ENCODE data around the gene KIF1A.
"Not testable (repeated sequence)": the region's sequence is repeated elsewhere in the genome, so short reads cannot be mapped to it uniquely, and the experiment has no call there.

Gene KIF1A

DNA sequence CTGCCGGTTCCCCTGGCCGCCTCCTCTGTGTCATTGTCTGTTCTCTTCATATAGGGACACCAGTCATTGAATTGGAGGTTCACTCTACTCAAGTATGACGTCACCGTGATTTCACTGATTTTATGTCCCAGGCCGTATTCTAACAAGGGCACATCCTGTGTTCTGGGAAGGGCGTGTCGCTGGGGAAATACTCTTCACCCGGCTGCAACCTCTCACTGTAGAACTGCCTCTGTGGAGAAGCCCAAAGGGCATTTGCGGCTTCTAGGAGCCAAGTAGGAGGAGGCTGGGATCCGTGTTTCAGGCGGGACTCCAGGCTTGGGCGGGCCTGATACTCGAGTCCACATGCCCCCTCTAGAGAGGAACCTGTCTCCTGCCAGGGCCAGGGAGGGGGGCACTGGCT, 123.5 kb downstream of the KIF1A start:
- not testable (repeated sequence) for DNase-seq

GRCh38 chr2:240695593-240695992, 124.4 kb downstream of the KIF1A start:
- DNase-seq: not testable (repeated sequence)

DNA sequence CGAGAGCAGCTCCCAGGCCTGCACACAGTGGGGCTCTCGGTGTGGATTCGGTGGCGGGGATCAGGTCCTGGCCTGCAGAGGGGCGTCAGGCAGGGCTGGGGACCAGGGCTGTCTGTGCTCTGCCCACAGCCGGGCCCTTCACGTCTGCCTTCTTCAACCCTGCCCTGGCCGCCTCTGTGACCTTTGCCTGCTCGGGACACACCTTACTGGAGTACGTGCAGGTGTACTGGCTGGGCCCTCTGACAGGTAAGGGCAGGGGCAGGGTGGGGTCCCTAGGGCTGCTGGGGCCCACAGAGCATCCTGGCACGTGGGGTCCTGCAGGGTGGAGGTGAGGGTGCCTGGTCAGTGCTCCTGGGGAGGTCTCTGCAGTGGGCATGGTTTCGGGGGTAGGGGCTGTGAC, 125.7 kb downstream of the KIF1A start:
- not testable (repeated sequence) for DNase-seq

DNA sequence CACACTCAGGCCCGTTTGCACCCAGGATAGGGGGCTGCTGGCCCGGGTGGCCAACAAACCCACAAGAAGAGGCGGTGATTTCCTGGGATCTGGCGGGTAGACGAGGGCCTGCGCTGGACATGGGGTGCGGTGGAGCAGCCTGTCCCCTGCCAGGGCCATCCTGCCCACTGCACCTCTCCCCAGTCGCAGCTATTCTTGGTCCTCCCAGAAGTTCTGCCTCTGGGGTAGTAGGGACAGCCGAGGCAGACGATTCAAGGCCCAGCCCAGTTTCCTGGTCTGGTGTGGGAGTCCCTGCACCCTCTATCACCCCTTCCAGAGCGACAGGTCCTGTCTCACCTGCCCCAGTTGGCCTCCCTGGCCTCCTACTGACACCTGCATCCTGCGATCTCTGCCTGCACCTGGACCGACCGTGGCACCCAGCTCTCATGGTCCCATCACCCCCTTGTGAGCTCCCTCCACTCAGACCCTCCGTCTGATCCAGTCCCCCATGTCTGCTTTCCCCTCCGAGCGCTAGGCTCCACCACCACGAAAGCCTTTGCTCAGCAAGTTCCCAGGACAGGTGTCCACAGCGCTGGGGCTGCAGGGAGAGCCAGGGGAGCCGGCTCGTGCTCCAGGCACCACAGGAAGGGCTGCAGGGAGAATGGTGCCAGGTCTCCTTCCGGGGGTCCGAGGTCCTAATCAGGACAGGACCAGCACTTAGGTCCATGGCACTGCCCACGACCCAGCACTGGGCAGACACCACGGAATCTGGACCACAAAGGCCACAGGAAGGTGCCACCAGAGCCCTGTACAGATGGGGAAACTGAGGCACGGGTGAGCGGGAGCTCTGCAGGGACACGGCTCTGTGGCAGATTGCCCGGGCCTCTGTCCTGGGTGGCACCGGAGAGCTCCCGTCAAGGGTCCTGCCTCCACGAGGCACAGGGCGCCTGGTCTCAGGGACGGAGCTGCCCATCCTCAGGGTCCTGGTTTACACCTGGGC, 127.1 kb downstream of the KIF1A start:
- DNase-seq: not testable (repeated sequence)

DNA sequence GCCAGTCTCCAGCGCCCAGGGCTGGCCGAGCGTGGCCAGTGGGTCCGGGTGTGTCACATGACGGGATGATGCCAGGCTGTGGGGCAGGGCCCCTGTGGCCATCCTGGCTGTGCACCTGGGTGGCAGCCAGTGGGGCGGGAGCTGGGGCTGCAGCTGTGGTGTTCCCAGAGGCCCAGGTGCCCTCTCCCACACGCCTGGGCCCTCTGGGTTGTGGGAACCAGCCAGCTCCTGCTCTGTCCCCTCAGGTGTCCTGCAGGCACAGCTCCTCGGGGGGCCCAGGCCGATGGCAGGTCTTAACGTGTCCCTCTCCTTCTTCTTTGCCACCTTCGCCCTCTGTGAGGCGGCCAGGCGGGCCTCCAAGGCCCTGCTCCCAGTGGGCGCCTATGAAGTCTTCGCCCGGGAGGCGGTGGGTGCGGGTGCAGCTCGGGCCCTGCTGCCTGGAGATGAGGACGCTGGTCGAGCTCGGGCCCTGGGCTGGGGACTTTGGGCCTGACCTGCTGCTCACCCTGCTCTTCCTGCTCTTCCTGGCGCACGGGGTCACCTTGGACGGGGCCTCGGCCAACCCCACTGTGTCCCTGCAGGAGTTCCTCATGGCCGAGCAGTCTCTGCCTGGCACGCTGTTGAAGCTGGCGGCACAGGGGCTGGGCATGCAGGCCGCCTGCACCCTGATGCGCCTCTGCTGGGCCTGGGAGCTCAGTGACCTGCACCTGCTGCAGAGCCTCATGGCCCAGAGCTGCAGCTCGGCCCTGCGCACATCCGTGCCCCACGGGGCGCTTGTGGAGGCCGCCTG, 128.2 kb downstream of the KIF1A start, which contains the start of gene AQP12A:
AQP12A (plus strand) TSS at position 236 of the 790 bp plus-strand sequence; CDS start at position 284, 48 bp downstream.
- not testable (repeated sequence) for DNase-seq

- not testable (repeated sequence) for DNase-seq
Measured at GRCh38 chr2:240691075-240691427, 129.0 kb downstream of the KIF1A start.

DNA sequence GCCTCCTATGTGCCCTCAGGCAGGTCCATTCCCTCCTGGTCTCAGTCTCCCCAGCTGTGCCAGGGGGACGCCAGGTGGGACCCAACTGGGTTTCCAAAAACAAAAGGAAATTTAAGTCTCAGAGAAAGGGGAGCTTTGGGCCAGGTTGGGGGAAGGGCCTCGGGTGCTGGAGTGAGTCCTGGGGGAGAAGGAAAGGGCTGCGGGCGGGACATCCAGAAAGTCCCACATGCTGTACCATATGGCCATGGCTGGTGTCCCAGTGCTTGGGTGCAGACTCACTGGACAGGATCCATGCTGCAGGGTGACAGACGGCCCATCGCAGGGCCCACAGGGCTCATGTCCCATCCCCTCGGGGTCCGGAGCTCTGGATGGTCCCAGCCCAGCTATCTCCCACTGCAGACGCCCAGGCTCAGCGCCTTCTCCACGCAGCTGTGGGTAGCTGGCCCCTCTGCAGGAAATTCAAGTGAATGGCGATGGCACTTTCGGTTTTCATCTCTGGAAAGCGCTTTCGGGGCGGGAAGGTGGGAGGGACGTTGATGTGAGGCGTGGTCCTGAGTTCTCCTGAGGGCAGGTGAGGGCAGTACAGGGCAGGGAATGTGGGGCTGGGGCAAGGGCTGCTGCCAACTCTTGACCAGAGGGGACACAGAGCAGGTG, 129.5 kb downstream of the KIF1A start:
- DNase-seq: not testable (repeated sequence)

- no peak for DNase-seq
Measured at GRCh38 chr2:240689975-240690374, 130.0 kb downstream of the KIF1A start.

- no peak for DNase-seq
Measured at GRCh38 chr2:240688553-240688919, 131.5 kb downstream of the KIF1A start.

GRCh38 chr2:240687741-240688552, 132.1 kb downstream of the KIF1A start:
- no peak for DNase-seq

DNA sequence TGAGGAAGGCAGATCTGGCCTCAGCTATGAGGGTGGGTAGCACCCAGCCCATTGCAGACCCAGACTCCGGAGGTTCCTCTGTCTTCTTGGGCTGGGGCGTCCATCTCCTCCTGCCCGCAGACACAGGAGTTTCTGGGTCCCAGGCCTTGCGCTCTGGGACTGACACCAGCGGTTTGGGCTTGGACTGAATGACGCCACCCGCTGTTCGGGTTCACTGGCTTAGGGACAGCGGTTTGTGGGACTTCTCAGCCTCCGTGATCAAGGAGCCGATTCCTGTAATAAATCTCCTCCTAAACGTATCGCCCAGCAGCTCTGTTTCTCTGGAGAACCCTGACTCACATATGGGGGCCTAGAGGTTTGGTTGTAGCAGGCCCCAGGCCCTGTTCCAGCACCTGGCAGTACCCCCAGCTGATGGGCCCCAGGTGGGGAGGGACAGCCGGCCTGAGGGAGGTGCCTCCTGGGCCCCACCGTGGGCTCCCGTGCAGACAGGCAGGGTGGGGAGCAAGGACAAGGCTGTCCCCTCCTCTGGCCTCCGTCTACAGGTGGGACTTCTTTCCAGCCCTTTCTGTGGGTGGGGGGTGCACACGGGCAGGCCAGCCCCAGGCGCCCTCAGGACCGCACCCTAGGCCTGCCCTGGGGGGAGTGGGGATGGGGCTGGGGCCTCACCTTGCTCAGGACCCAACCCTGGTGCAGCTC, 132.8 kb downstream of the KIF1A start:
- DNase-seq: no peak

- DNase-seq: no peak
Measured at GRCh38 chr2:240686460-240686859, 133.6 kb downstream of the KIF1A start.

DNA sequence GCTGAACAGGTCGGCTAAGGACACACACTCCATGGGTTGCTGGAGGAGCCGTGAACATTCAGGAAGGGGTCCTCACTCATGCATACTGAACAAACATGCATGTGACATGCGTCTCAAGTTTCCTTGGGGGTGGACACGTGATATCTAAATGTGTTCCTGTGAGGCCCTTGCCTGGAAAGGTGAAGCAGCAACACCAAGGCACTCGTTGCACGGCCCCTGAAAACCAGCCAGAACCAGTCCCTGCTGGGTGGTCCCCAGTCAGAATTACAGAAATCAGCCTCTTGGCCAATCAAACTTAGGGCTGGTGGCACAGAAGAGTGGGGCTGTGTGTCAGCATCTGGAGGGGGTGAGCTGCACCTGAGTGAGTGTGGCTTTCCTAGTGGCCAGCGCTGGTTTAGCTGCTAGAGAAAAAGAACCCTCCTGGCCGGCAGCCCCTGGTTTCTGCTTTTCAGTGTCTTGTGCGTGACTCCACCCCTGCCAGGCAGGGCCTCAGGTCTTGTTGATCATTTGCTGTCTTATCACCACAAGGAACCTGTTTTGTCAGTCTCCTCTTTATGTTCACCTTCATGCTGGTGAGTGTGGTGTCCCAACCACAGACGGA, 134.1 kb downstream of the KIF1A start:
- DNase-seq: no peak

DNA sequence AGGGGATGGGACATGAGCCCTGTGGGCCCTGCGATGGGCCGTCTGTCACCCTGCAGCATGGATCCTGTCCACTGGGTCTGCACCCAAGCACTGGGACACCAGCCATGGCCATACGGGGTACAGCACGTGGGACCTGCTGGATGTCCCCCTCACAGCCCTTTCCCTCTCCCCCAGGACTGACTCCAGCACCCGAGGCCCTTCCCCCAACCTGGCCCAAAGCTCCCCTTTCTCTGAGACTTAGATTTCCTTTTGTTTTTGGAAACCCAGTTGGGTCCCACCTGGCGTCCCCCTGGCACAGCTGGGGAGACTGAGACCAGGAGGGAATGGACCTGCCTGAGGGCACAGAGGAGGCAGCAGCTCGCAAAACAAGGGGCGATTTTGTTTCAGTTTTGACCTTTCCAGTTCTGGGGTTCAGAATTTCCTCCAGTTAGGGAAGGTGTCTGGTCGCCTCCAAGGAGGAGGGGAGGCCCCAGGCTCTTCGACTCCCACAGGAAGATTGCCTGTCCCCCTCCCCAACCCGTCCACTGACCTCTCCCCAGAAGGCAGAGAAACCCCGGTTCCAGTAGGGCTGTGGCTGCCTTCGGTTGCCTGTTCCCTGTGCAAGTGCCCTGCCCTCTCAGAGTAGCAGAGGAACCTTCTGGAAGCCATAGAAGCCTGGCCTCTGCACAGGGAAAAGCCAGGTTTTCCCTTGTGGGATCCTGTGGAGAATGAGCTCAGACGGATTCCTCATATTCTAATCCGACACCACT, 135.9 kb downstream of the KIF1A start:
- DNase-seq: not testable (repeated sequence)

GRCh38 chr2:240683329-240683979, 136.6 kb downstream of the KIF1A start:
- not testable (repeated sequence) for DNase-seq

GRCh38 chr2:240682431-240683224, 137.4 kb downstream of the KIF1A start, which contains the start of gene AQP12B:
Gene AQP12B (minus strand): TSS chr2:240682885. CDS start chr2:240682837, 48 bp downstream.
- DNase-seq: not testable (repeated sequence)

DNA sequence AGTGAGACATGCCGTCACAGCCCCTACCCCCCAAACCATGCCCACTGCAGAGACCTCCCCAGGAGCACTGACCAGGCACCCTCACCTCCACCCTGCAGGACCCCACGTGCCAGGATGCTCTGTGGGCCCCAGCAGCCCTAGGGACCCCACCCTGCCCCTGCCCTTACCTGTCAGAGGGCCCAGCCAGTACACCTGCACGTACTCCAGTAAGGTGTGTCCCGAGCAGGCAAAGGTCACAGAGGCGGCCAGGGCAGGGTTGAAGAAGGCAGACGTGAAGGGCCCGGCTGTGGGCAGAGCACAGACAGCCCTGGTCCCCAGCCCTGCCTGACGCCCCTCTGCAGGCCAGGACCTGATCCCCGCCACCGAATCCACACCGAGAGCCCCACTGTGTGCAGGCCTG, 139.8 kb downstream of the KIF1A start:
- not testable (repeated sequence) for DNase-seq

GRCh38 chr2:240678909-240679308, 141.1 kb downstream of the KIF1A start:
- DNase-seq: not testable (repeated sequence)

- not testable (repeated sequence) for DNase-seq
Measured at GRCh38 chr2:240678043-240678442, 142.0 kb downstream of the KIF1A start.
